ENCODE measurements around the gene SLC30A3. TPM values are rescaled to one million over a fixed set of nuclear protein-coding genes. Genes with fewer than 3 reads are reported as not detected.

The SLC30A3 gene
- total and polyA plus RNA-seq, 2 donors (not counting 1 experiment from before 2014, with no cell fraction given), result under 0.01 to 0.12 TPM

DNA sequence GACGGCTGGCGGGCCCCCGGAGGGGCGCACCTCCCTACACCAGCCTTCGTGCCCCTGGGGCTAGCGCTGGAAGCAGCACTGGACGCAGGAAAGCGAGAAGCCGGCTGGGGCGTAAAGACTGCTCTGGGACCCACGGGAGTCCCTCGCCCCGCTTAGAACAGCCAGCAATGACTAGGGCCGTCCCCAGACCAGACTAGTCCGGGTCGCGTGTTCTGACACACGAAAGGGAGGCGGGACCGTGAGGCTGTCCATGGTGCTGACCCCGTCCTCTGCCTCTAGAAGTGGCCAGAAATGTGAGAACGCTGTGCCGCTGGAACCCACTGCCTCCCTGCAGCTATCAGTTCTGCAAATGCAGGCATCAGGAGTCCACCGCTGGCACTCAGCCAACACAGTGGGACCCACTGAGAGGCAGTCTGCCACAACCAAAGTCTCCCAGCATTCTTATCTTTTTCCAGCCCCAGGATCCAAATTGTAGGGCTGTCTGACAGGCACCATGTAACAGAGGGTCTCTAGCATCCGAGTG is 45.6 kb upstream of the SLC30A3 start, which contains the start of gene UCN:
Gene UCN (minus strand): TSS at position 87 of the 523 bp plus-strand sequence. CDS start 550 bp downstream, outside the sequence.
- no peaks in the 10 kb centered on the region for H3K79me2 ChIP-seq (ENCODE audit: control insufficient read depth, insufficient read depth, low read length)
- peaks cover 37% of the 10 kb centered on the region for H3K27me3 ChIP-seq (ENCODE audit: control insufficient read depth, insufficient read depth, low read length)
- H3K4me3 ChIP-seq (replicated peaks in 1 of 4; ENCODE audit: control extremely low read depth in 1 of 4, insufficient read depth in 1 of 4, low read depth in 3 of 4, low read length in 4 of 4), result no peak within 1 kb of the TSS
- H3K4me1 ChIP-seq (ENCODE audit: control insufficient read depth, extremely low read depth, insufficient read depth, low read length), result no peaks in the 10 kb centered on the region
- no peak within 1 kb of the TSS for H2AFZ ChIP-seq (ENCODE audit: low read length)
- H3K9me3 ChIP-seq (ENCODE audit: control insufficient read depth, insufficient read depth, low read depth, low read length), result no peaks in the 10 kb centered on the region
- H3K4me2 ChIP-seq (ENCODE audit: extremely low read depth, insufficient read depth, low read length), result no peak within 1 kb of the TSS
- peak; percentile 7 for TF ChIP-seq EZH2 (IDR thresholded peaks at IDR 0.05; ENCODE audit: low read length, missing control alignments)
- TF ChIP-seq, protein P1, sequence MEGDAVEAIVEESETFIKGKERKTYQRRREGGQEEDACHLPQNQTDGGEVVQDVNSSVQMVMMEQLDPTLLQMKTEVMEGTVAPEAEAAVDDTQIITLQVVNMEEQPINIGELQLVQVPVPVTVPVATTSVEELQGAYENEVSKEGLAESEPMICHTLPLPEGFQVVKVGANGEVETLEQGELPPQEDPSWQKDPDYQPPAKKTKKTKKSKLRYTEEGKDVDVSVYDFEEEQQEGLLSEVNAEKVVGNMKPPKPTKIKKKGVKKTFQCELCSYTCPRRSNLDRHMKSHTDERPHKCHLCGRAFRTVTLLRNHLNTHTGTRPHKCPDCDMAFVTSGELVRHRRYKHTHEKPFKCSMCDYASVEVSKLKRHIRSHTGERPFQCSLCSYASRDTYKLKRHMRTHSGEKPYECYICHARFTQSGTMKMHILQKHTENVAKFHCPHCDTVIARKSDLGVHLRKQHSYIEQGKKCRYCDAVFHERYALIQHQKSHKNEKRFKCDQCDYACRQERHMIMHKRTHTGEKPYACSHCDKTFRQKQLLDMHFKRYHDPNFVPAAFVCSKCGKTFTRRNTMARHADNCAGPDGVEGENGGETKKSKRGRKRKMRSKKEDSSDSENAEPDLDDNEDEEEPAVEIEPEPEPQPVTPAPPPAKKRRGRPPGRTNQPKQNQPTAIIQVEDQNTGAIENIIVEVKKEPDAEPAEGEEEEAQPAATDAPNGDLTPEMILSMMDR (conservative IDR thresholded peaks at IDR 0.05 in 1 of 2, IDR thresholded peaks at IDR 0.05 in 1 of 2; ENCODE audit: low read depth in 1 of 2, low read length in 2 of 2), result no peak
- no peaks in the 10 kb centered on the region for H4K20me1 ChIP-seq (ENCODE audit: control insufficient read depth, extremely low read depth, insufficient read depth, low read length)
- DNase-seq (ENCODE audit: low read depth in 2 of 2), result peak; percentile 38 to 41
- H3K9ac ChIP-seq (ENCODE audit: insufficient read depth, low read length), result no peak within 1 kb of the TSS
- peaks cover 2% of the 10 kb centered on the region for H3K36me3 ChIP-seq (ENCODE audit: control insufficient read depth, insufficient read depth, low read length)
- H3K27ac ChIP-seq (ENCODE audit: insufficient read depth, low read length), result no peak within 1 kb of the TSS

DNA sequence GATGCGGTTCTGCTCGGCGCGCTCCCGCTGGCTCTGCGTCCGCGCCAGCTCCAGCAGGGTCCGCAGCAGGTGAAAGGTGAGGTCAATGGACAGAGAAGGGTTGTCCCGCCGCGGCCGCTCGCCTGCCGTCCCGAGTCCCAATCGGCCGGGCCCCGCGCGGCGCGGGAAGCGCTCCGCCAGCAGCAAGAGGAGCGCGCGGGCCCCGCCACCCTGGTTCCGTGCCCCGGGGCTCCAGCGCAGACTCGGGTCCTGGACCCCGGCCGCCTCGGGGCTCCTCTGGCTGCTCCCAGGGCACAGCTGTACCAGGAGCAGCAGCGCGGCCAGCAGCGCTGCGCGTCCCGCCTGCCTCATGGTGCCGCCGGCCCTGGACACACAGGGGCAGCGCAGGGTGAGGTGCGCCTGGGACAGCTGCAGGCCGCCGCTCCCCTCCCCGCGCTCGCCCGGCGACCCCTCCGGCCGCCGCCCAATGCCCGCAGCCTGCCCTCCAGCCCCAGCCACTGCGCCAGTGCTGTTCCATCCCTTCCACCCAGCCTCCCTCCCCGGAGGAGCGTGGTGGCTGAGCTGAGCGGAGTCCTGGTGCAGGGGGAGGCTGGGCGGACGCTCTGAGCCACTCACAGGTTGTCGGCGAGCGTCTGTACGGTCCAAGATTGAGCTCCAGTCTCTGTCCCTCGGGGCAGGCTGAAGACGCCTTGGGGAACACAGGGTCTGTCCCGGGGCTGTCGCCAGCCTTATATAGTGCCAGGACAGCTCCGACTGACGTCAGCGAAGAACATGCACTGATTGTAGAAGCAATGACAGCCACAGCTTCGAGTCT is 44.9 kb upstream of the SLC30A3 start:
- TF ChIP-seq EZH2 (IDR thresholded peaks at IDR 0.05; ENCODE audit: low read length, missing control alignments), result peak; percentile 79
- TF ChIP-seq, protein P1 (conservative IDR thresholded peaks at IDR 0.05 in 1 of 2, IDR thresholded peaks at IDR 0.05 in 1 of 2; ENCODE audit: low read depth in 1 of 2, low read length in 2 of 2), result no peak
- Histone ChIP-seq H3K4me3 (replicated peaks in 1 of 4; ENCODE audit: control extremely low read depth in 1 of 4, insufficient read depth in 1 of 4, low read depth in 3 of 4, low read length in 4 of 4) (no peak overlapping the region), H3K4me1 (ENCODE audit: control insufficient read depth, extremely low read depth, insufficient read depth, low read length) (no peaks in the 10 kb centered on the region), H3K27ac (ENCODE audit: insufficient read depth, low read length) (no peak overlapping the region), H3K9me3 (ENCODE audit: control insufficient read depth, insufficient read depth, low read depth, low read length) (no peaks in the 10 kb centered on the region), H3K79me2 (ENCODE audit: control insufficient read depth, insufficient read depth, low read length) (no peaks in the 10 kb centered on the region), H3K36me3 (ENCODE audit: control insufficient read depth, insufficient read depth, low read length) (peaks cover 2% of the 10 kb centered on the region), H3K27me3 (ENCODE audit: control insufficient read depth, insufficient read depth, low read length) (peaks cover 37% of the 10 kb centered on the region), H4K20me1 (ENCODE audit: control insufficient read depth, extremely low read depth, insufficient read depth, low read length) (no peaks in the 10 kb centered on the region), H3K9ac (ENCODE audit: insufficient read depth, low read length) (no peak overlapping the region), H3K4me2 (ENCODE audit: extremely low read depth, insufficient read depth, low read length) (no peak overlapping the region), H2AFZ (ENCODE audit: low read length) (no peak overlapping the region)
- DNase-seq (ENCODE audit: low read depth in 2 of 2), result no peak

DNA sequence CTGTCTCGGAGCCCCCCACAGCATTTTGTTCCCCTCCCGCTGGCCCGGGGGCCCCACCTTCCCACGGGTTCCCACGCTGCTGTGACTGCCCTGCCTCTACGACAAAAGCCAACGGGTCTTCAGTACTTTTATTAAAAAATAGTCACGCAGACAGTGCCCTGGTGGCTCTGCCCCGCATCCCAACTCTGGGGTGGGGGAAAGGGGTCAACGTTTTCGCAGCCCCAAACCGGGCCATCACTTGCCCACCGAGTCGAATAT is 44.4 kb upstream of the SLC30A3 start:
- Histone ChIP-seq H3K27me3 (ENCODE audit: control insufficient read depth, insufficient read depth, low read length) (peaks cover 37% of the 10 kb centered on the region), H3K79me2 (ENCODE audit: control insufficient read depth, insufficient read depth, low read length) (no peaks in the 10 kb centered on the region), H3K4me1 (ENCODE audit: control insufficient read depth, extremely low read depth, insufficient read depth, low read length) (no peaks in the 10 kb centered on the region), H3K9ac (ENCODE audit: insufficient read depth, low read length) (no peak overlapping the region), H3K9me3 (ENCODE audit: control insufficient read depth, insufficient read depth, low read depth, low read length) (no peaks in the 10 kb centered on the region), H2AFZ (ENCODE audit: low read length) (no peak overlapping the region), H3K27ac (ENCODE audit: insufficient read depth, low read length) (no peak overlapping the region), H3K4me2 (ENCODE audit: extremely low read depth, insufficient read depth, low read length) (no peak overlapping the region), H3K36me3 (ENCODE audit: control insufficient read depth, insufficient read depth, low read length) (no peaks in the 10 kb centered on the region), H4K20me1 (ENCODE audit: control insufficient read depth, extremely low read depth, insufficient read depth, low read length) (no peaks in the 10 kb centered on the region), H3K4me3 (replicated peaks in 1 of 4; ENCODE audit: control extremely low read depth in 1 of 4, insufficient read depth in 1 of 4, low read depth in 3 of 4, low read length in 4 of 4) (no peak overlapping the region)
- TF ChIP-seq EZH2 (IDR thresholded peaks at IDR 0.05; ENCODE audit: low read length, missing control alignments), result no peak
- TF ChIP-seq, protein P1 (conservative IDR thresholded peaks at IDR 0.05 in 1 of 2, IDR thresholded peaks at IDR 0.05 in 1 of 2; ENCODE audit: low read depth in 1 of 2, low read length in 2 of 2), result no peak
- DNase-seq (ENCODE audit: low read depth in 2 of 2), result no peak

Data from fibroblast of lung (primary cell).